ENCODE results near the gene SETD6.

The SETD6 gene

DNA sequence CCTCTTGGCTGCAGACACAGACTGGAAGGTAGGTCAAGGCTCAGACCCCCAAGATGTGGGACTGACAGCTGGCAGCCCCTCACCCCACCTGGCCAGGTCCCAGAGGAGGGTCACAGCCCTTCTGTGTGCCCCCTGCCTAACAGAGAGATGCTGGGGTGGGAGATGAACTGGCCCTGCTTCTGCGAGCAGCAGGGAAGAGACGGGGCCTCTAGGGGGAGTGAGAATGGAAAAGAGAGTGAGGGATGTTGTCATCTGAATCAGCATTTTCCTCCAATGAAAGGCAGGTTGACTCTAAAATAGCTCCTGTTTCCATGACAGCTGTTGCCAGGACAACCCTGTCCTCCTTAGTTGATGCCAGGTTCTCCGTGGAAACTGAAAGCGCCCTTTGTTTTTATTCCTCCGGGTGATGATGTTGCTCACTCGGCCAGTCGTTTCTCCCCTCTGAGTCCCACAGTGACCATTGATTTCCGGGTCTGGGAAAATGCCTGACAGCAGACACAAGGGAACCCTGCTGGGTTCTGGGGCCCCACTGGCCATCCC is 20.3 kb upstream of the SETD6 start:
- DNase-seq = no peak

DNA sequence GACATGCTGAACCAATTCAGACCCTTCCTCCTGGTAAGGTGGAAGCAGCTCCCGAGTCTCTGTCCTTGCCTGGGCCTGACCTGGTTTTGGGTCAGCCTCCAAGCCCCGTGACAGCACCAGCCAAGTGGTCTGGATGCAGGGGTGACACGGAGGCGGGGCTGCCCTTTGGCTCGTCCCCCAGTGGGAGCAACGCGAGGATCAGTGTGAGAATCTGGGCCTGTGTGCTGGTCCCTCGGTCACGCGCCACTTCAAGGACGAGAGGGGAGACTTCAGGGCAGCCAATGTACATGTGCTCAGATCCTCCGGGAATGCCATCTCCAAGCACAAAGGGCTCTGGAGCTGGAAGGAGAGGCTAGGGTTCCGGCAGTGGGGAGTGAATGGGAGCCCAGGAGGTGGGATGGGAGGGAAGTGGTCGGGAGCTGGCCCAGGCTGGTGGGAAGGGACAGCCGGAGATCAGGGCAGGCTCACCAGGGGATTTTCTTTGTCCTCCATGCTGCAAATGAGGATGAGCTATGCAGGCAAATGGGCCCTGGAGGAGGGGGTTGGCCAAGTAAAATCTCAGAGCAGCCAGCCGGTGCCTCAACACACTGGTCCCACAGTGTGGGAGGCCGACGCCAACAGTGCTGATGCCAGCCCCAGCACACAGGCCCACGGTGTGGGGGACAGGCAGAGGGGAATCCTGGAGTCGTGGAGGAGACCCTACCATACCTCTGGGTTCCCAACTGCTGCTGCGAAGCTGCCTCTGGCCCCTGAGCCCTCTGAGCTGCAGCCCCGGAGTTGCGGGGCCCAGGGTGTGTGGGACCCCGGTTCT is 19.6 kb upstream of the SETD6 start:
- DNase-seq = no peak

DNA sequence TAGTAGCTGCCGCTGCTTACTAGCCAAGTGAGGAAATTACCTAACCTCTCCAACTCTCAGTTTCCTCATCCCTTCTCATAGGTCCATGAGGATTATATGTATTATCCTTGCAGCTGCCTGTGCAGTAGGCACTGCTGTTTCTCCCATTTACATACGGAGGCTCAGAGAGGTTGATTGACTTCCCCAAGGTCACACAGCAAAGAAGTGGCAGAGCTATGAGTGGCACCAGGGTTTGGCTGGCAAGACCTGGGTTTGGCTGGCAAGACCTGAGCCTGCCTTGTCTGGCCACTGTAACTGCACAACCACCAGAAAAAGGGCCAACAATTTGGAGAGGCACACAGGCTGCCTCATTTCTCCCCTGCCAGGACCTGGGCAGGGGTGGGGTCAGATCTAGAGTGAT is 17.8 kb upstream of the SETD6 start:
- DNase-seq = no peak

DNA sequence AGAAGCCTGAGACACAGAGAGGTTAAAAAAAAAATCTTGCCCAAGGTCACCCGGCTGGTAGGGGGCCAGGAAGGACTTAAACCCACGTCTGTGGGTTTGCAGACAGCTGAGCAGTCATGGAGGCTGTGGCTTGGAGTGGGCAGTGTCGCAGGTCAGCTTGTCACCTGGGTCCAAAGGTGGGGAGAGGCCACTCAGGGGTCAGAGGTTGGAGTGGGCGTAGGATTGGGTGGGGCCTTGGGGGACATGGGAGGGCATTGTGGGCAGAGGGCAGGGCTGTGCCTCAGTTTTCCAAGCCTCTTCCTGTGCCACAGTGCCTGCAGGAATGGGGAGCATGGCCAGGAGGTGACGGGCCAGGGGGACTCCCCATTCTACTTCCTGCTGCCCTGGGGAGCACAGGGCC is 17.4 kb upstream of the SETD6 start:
- no peak for DNase-seq

DNA sequence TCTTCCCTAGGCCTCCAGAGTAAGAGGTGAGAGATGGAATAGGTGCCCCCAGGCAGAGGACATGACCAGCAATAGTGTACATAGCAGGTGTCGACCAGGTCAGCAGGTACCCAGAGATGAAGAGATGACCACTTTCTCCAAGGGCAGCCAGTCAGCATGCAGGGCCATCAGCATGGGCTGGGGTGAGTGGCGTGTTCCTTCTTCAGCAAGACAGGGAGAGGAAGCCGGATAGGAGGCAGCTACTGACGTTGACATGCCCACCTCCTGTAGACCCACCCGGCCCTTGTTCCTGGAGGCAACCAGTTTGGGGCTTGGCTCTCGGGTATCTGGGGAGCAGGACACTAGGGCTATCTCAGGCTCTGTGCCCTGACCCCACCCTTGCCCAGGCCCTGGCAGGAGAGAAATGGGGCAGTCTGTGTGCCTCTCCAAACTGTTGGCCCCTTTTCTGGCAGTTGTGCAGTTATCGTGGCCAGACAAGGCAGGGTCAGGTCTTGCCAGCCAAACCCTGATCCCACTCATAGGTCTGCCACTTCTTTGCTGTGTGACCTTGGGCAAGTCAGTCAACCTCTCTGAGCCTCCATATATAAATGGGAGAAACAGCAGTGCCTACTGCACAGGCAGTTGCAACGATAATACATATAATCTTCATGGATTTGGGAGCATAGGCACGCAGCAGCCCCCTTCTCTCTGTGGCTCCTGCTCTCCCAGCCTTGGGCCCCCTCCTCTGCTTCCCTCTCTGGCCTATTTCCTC is 16.8 kb upstream of the SETD6 start:
- DNase-seq = no peak

DNA sequence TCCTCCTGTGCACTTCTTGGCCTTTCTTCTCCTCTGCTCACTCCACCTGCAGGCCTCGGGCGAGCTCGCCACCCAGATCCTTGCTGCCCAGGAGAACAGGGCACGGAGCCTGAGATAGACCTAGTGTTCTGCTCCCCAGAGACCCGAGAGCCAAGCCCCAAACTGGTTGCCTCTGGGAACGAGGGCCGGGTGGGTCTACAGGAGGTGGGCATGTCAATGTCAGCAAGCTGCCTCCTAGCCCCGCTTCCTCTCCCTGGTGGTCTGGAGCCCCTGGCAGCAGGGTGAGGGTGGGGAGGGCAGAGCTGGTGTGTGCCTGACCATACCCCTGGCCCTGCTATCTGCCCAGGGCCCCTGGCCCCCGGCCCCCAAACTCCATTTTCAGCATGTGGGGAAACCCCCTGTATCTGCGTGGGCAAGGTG is 16.2 kb upstream of the SETD6 start:
- DNase-seq = no peak

DNA sequence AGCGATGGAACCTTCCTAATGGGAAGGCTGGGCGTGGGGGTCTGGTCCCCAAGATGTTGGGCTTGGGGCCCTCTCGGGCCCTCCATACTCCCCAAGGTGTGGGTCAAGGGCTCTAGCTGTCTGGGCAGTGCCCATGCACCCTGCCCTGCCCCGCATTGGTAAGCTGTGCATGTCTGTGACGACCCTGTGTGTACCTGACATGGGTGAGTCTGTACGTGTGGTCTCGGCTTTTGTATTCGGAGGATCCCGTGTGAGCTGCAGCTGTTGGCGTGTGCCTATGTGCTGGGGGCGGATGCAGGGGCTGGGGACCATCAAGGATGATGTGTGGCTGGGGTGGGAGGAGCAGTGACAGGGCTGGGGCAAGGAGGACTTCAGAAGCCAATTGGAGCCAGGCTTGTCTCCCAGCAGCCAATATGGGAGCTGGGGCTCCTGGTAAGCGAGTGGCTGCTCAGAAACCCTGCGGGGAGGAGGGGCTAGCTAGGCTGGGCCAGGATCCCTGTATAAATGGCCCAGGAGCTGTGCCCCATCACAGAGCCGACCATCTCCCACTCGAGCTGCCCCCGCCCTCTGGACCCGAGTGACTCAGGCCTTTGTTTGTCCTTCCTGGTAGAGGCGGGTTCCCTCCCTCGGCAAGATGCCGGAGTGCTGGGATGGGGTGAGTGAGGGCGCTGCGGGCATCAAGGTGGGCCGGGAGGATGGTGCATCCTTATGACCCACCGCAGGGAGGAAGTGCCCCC is 15.5 kb upstream of the SETD6 start, which contains the start of gene NDRG4:
TSS of gene NDRG4 (plus strand) at position 529 of the 737 bp plus-strand sequence. CDS start at position 635, 106 bp downstream.
- peak in 1 of 4 experiments; percentile 13 for DNase-seq

DNA sequence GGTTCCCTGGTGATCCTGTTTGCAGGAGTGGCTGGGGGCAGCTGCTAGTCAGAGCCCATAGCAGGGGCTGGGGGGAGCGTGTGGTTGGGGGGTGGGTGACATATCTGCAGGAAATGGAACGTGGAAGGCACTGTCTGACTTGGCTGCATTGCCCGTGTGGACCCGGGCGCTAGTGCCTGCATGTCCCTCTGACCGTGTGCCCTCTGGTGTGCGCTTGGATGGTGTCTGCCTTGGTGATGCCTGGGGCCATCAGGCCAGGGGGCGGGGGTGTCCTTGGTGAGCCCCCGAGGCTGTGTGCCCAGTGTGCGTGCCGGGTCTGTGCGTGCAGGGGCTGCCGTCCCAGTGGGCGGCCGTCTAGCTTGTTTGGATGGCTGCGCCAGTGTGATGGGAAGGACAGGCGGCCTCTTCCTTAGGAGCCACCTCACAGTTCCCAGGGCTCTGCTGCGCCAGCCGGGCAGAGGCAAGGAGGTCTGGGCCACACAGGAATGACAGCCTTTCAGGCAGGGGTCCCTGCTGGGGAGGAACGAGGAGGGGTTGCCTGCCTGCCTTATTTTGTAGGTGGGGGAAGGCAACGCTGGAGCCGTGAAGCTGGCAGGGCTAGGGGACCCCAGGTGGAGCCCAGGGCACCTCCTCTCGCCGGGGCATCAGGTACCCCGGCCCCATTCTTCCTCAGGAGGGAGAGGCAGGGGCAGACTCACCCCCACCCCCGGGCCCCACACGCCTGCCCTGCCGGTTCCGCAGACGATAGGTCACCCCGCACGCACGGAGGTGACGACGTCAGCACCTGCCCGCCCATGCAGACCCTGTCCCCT is 14.7 kb upstream of the SETD6 start:
- DNase-seq = no peak

DNA sequence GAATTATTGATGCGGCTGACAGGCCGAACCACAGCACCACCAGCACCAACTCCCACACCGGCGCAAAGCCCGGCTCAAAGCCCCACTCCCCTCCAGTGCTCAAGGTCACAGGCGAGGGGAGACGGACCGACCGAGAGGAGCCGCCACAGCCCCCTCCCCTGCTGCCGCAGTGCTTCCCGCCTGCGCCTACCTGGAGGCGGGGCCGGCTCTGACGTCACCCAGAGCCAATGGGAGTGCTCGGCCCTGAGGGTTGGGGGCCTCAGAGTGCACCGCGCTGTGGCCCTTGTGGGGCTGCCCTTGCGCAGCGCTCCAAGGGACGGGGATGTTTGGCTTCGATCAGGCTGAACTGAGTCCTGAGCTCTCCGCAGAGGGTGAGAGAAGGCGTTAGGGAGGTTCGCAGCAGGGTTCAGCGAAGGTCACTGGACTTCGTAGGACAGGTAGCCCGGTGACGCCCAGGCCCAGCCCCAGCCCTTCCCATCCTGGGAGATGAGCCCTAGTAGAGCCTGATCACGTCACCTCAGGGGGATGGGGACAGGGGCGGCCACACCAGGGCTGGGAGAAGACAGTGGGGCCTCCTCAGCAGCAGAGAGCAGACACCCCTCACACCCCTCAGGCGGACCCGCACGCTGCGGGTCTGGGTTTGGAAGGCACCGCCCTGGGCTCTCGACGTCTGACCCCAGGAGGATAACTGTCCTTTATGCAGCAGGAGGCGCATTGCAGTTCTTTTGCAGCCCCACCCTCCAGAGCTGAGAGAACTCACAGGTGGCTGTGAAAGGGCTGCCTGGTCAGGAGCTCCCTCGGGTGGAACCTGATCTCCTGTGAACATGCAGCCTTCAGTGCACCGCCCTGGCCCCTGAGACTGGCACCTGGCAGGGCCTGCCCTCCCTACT is 13.8 kb upstream of the SETD6 start:
- DNase-seq = peak in 1 of 4 experiments; percentile 52

DNA sequence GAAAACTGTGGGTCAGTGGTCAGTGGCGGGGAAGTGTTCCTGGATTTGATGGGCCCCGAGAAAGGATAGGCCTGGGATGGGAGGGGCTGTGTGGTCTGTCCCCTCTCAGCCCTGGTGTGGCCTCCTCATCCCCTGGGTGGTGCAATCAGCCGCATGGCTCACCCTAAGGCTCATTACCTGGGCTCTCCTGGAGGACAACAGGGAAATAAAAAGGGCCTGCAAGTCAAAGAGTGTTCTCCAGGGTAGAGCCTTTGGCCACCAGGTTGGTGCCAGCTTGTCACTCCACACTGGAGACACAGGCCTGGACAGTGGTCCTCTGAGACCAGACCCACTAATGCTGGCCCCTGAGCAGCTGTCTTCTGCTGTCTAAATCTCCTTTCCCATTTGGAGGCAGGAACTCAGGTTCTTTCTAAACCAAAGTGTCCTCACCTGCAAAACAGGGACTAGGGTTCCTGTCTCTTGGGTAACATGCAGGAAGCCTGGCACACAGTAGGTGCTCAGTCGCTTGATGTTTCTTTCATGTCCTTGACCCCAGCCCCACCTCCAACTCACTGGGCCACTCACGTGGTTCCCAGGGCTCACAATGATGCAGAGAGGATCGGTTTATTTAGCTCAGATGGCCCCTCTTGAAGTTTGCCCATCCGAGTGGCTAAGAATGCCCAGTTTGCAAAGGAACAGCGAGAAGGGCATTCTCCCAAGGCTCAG is 12.9 kb upstream of the SETD6 start:
- no peak for DNase-seq

DNA sequence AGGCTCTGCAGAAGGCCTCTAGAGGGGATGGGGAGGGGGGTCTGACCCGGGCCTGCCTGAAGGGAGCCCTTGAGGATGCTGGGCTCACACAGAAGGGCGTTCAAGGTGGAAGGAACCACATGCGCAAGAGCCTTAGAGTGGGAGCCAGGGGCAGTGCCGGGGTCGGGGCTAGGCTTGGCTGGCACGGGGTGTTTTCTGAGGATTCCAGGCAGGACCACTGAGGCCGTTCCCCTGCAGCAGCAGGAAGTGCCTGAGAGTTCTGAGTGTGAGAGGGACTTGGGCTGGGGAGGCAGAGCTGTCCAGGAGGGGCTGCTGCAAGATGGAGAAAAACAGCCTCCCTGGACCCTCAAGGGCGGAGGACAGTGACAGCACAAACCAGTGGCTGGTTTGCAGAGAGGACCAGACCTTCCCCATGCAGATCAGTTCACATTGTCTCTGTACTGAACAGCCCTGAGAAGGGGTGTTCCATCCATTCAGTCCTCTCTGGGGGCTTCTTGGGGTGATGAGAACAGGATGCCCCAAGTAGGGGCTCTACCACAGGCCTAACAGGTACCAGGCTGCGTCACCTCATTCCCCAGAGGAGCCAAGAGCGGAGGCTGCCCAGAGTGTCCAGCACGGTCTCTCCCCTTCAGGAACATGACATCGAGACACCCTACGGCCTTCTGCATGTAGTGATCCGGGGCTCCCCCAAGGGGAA is 12.0 kb upstream of the SETD6 start:
- DNase-seq = no peak

DNA sequence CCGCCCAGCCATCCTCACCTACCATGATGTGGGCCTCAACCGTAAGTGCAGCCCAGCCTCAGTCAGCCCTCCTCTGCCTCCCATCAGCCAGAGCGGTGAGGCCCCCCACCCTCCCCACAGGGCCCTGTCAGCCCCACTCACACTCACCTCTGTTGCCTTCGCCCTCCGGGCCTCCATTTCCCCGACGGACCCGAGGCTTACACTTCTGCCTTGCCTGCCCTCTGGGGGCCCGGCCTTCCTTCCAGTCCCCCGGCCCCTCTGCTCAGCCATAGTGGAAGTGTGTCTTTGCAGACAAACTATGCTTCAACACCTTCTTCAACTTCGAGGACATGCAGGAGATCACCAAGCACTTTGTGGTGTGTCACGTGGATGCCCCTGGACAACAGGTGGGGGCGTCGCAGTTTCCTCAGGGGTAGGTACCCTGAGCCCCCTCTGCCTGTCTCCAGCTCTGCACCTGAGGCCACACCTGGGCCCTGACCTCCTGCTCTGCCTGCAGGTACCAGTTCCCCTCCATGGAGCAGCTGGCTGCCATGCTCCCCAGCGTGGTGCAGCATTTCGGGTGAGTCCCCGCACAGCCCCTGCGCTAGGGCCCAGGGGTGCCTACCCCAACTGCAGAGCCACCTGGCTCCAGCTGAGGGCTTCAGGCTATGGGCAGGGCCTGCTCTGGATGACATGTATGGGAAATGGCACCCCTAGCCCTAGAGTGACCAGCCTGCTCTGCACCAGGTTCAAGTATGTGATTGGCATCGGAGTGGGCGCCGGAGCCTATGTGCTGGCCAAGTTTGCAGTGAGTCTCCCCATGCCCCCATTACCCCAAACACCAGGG is 11.2 kb upstream of the SETD6 start:
- DNase-seq = no peak

DNA sequence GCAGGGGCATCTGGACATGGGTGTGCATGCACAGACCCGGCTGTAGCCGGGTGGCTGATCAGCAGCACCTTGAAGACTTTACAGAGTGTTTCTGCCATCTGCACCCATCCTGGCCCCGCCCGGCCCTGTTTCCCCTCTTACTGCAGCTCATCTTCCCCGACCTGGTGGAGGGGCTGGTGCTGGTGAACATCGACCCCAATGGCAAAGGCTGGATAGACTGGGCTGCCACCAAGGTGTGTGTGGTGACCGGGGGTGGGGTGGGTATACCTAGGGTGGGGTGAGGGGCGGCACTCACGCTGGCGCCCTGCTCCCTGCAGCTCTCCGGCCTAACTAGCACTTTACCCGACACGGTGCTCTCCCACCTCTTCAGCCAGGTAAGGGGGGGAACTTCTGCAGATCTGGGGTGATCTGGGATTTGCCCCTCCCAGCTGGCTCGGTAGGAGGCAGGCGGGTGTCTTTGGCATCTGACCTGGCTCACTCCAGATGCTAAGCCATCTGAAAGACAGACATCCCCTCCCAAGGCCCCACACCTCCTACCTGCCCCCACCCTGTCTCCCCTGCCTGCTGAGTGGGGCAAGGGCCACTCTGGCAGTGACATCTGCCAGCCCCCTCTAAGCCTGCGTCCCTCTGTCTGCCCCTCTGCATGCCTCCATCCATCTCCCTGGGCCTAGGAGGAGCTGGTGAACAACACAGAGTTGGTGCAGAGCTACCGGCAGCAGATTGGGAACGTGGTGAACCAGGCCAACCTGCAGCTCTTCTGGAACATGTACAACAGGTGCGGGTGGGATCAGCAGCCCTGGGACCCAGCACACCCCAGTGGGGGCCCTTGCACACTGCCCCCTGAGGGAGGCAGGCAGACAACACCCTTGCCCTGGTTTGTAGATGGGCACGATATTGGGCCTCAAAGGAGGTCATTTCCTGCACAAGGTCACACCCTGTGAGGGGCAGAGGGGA is 8.8 kb upstream of the SETD6 start:
- no peak for DNase-seq

DNA sequence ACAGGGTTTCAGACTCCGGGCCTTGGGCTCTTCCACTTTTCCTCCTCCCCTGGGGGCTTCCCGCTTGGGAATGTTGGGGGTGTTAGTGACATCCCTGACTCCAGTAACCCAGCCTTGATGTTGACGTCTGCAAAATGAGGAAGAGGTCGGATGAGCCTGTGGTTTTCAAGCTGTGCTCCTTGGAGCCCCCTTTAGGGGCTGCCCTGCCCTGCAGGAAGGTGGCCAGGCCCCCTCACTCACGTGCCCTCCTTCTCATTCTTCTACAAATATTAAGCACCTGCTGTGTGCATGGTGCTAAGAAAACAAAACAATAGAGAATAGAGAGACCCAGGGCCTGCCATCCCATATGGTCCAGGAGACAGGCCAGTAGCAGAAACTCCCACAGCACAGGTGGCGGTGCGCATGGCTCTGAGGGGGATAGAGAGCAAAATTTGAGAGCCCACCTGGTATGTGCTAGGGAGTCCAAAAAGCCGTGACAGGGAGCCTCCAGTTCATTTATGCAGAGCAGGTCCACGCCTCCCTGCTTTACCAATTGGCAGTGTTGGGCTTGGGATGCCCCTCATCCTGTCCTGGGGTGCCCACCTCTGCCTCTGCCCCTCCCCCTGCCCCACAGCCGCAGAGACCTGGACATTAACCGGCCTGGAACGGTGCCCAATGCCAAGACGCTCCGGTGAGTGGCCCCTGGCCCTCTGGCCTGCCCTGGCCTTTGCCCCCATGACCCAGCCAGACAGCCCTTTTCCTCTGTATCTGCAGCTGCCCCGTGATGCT is 7.9 kb upstream of the SETD6 start:
- no peak for DNase-seq

DNA sequence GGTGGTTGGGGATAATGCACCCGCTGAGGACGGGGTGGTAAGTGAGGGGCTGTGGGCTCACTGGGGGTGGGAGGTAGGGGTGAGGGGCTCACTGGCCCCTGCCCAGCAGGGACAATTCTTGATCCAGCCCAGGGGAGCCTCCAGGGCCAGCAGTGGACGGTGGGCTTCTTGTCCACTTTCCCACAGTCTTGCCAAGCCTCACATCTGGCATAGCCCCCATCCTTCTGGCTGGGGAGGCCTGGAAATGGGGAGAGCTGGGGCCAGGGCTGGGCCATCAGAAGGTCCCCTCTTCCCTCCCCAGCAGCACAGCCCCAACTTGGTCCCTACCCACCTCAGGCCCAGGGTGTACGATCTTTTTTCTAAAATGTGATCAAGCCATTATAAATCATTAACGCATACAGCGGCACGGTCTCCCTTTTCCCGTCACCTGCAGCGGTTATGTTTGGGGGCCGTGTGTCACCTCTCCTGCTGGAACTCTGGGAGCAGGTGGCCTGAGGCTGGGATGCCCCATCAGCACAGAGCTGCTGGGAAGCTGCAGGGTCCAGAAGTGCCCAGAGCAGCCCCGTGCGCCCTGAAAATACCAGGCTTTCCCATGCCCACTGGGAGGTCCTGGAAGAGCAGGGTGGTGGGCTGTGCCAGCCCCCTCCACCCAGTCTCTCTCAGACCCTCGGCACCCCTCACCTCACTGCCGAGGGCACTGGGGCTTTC is 7.2 kb upstream of the SETD6 start:
- DNase-seq = no peak

DNA sequence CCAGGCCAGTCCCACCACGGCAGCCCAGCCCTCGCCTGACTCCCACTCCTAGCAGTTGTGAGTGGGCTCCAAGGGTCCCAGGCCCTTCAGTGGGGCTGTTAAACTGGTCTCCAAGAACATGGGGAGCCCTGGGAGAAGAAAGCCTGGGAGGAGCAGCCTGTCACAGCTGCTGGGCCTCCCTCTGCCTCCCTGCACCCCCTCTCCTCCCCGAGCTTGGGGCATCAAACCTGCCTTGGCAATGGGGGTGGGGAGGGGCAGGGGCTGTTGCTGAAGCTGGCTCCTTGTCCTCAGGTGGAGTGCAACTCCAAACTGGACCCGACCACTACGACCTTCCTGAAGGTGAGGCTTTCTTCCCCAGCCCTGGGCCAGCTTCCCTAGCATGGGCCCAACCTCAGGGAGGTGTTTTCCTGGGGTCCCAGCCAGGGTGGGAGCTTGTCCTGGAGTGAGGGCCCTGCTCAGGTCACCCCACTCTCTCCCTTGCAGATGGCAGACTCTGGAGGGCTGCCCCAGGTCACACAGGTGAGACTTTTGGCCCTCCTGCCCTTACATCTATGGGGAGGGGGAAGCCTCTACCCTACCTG is 6.6 kb upstream of the SETD6 start:
- DNase-seq = no peak
